K562 (cell line): ENCODE results near the gene USP20. TPM values are rescaled to one million over a fixed set of nuclear protein-coding genes. Genes with fewer than 3 reads are reported as not detected.

ENCODE experiments used
- ATF7 ChIP-seq: fragments of 450-650 bp; IDR thresholded peaks from 2 replicates; pipeline ENCODE4 v1.7.1; 2014; ENCODE audit warnings: mild to moderate bottlenecking, moderate library complexity
- BRD9 ChIP-seq: fragments of 450-650 bp; IDR thresholded peaks from 2 replicates; pipeline ENCODE4 v1.6.1; 2018; ENCODE audit warnings: low read depth; ENCODE audit not compliant: partially characterized antibody
- CREBBP ChIP-seq: IDR thresholded peaks from one replicate; pipeline ENCODE4 v1.6.1; 2012; ENCODE audit warnings: low read depth, mild to moderate bottlenecking, control low read depth, inconsistent platforms, low read length
- DNMT1 ChIP-seq: fragments of 450-650 bp; IDR thresholded peaks from 2 replicates; pipeline ENCODE4 v1.6.1; 2016; ENCODE audit warnings: antibody characterized with exemption, mild to moderate bottlenecking
- GTF2F1 ChIP-seq: IDR thresholded peaks from 2 replicates; pipeline ENCODE4 v1.6.1; 2011; ENCODE audit warnings: low read depth, low read length, improper control_type of control experiment
- HSF4 ChIP-seq: fragments of 250-450 bp; sonication (Bioruptor Pico); IDR thresholded peaks from 2 replicates; pipeline ENCODE4 v2.1.2; 2022; ENCODE audit warnings: mild to moderate bottlenecking, moderate library complexity, borderline replicate concordance
- MAZ ChIP-seq, 2 experiments: fragments of 450-650 bp in 1 of 2; sonication (generic) in 1 of 2; formaldehyde crosslinking; IDR thresholded peaks in 1 of 2; conservative IDR thresholded peaks in 1 of 2; 2 replicates each; pipeline versions ENCODE4 v1.4.0 to v1.5.0; 2020; ENCODE audit warnings: mild to moderate bottlenecking in 1 of 2, missing genetic modification reagents in 1 of 2
- MCM7 ChIP-seq, 2 experiments: fragments of 450-650 bp; IDR thresholded peaks; 2 replicates each; pipeline ENCODE4 v1.6.1; 2016 to 2018
- PHB2 ChIP-seq: fragments of 450-650 bp; IDR thresholded peaks from 2 replicates; pipeline ENCODE4 v1.6.1; 2017; ENCODE audit warnings: low read depth
- POLR3G ChIP-seq: IDR thresholded peaks from 2 replicates; pipeline ENCODE4 v1.6.1; 2011; ENCODE audit not compliant: insufficient read length, insufficient replicate concordance; ENCODE audit errors: extremely low read depth
- SIN3A ChIP-seq, 2 experiments: fragments of 150-350 bp in 1 of 2; IDR thresholded peaks; 2 replicates each; pipeline ENCODE4 v1.6.1; 2011 to 2016; ENCODE audit warnings: borderline replicate concordance in 2 of 2, low read depth in 2 of 2, low read length in 2 of 2, mild to moderate bottlenecking in 2 of 2, moderate library complexity in 2 of 2; ENCODE audit not compliant: control insufficient read depth in 1 of 2
- ZNF408 ChIP-seq: fragments of 250-450 bp; sonication (Bioruptor Pico); IDR thresholded peaks from 2 replicates; pipeline ENCODE4 v1.4.0; 2020; ENCODE audit warnings: low read depth, mild to moderate bottlenecking, moderate library complexity
- ZNF778 ChIP-seq: fragments of 450-650 bp; formaldehyde crosslinking; IDR thresholded peaks from 2 replicates; pipeline ENCODE4 v1.4.0; 2020; ENCODE audit warnings: mild to moderate bottlenecking, moderate library complexity
- polyA plus RNA-seq, 8 experiments: library from polyadenylated mRNA; depleted of rRNA in 4 of 8; stranded (reverse) in 5 of 8; unstranded in 3 of 8; fragments of >200 nt; fragmentation: Nextera tagmentation in 2 of 8; fragmentation: Illumina TruSeq in 1 of 8; extraction: Ambion mirVana in 2 of 8; extraction: Trizol in 1 of 8; gene quantifications; 2 replicates each; pipeline versions ENCODE4 v1.2.1 to v1.2.3, GENCODE V29; 2011 to 2014; ENCODE audit warnings: inconsistent platforms in 1 of 8, missing spikeins in 1 of 8
- total RNA-seq, 7 experiments: library from RNA; depleted of rRNA in 6 of 7; stranded (reverse); fragments of >200 nt in 6 of 7; fragmentation: Illumina TruSeq in 2 of 7; extraction: Trizol in 2 of 7; gene quantifications; 2 replicates each; pipeline versions ENCODE4 v1.2.1 to v1.2.3, GENCODE V29; 2011 to 2021; ENCODE audit warnings: low replicate concordance in 1 of 7
- TF ChIP-seq, protein P1 (sequence below), 2 experiments: fragments of 450-650 bp; IDR thresholded peaks; 2 replicates each; pipeline ENCODE4 v1.6.1; 2016; ENCODE audit warnings: mild to moderate bottlenecking in 2 of 2, borderline replicate concordance in 1 of 2, low read depth in 1 of 2, moderate library complexity in 1 of 2
- TF ChIP-seq, protein P2 (sequence below): fragments of 450-650 bp; IDR thresholded peaks from 2 replicates; pipeline ENCODE4 v1.6.1; 2018; ENCODE audit warnings: mild to moderate bottlenecking, low read depth; ENCODE audit not compliant: partially characterized antibody
- TF ChIP-seq, protein P3 (sequence below): fragments of 450-650 bp; IDR thresholded peaks from 2 replicates; pipeline ENCODE4 v1.6.1; 2016; ENCODE audit warnings: antibody characterized with exemption

USP20 gene
- total and polyA plus RNA-seq, 9 of the 15 experiments (the other 6 are each of a cell fraction or from before 2014, with no cell fraction given), result 1.9 to 136 (median 49.1) TPM

DNA sequence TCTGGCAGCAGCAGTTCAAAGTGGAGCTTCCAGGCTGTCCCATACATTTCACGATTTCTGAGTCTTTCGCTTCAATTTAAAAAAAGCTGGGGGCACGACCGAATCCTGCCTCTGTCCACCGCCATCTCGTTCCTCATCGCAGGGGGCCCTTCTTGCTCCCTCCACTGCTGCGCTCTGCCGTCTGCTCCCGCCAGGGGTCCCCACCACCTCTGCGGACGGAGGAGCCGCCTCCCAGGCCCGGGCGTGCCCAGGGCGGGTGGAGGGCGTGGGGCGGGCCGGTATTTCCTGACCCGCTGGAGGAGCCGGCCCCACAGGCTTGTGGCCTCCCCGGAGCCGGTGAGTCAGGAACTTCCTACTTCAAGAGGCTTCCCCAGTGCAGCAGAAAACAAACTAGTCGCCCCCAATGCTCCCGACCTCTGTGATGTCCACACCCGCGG lies 50.4 kb downstream of the USP20 start (continued):
- TF ChIP-seq, protein P1, sequence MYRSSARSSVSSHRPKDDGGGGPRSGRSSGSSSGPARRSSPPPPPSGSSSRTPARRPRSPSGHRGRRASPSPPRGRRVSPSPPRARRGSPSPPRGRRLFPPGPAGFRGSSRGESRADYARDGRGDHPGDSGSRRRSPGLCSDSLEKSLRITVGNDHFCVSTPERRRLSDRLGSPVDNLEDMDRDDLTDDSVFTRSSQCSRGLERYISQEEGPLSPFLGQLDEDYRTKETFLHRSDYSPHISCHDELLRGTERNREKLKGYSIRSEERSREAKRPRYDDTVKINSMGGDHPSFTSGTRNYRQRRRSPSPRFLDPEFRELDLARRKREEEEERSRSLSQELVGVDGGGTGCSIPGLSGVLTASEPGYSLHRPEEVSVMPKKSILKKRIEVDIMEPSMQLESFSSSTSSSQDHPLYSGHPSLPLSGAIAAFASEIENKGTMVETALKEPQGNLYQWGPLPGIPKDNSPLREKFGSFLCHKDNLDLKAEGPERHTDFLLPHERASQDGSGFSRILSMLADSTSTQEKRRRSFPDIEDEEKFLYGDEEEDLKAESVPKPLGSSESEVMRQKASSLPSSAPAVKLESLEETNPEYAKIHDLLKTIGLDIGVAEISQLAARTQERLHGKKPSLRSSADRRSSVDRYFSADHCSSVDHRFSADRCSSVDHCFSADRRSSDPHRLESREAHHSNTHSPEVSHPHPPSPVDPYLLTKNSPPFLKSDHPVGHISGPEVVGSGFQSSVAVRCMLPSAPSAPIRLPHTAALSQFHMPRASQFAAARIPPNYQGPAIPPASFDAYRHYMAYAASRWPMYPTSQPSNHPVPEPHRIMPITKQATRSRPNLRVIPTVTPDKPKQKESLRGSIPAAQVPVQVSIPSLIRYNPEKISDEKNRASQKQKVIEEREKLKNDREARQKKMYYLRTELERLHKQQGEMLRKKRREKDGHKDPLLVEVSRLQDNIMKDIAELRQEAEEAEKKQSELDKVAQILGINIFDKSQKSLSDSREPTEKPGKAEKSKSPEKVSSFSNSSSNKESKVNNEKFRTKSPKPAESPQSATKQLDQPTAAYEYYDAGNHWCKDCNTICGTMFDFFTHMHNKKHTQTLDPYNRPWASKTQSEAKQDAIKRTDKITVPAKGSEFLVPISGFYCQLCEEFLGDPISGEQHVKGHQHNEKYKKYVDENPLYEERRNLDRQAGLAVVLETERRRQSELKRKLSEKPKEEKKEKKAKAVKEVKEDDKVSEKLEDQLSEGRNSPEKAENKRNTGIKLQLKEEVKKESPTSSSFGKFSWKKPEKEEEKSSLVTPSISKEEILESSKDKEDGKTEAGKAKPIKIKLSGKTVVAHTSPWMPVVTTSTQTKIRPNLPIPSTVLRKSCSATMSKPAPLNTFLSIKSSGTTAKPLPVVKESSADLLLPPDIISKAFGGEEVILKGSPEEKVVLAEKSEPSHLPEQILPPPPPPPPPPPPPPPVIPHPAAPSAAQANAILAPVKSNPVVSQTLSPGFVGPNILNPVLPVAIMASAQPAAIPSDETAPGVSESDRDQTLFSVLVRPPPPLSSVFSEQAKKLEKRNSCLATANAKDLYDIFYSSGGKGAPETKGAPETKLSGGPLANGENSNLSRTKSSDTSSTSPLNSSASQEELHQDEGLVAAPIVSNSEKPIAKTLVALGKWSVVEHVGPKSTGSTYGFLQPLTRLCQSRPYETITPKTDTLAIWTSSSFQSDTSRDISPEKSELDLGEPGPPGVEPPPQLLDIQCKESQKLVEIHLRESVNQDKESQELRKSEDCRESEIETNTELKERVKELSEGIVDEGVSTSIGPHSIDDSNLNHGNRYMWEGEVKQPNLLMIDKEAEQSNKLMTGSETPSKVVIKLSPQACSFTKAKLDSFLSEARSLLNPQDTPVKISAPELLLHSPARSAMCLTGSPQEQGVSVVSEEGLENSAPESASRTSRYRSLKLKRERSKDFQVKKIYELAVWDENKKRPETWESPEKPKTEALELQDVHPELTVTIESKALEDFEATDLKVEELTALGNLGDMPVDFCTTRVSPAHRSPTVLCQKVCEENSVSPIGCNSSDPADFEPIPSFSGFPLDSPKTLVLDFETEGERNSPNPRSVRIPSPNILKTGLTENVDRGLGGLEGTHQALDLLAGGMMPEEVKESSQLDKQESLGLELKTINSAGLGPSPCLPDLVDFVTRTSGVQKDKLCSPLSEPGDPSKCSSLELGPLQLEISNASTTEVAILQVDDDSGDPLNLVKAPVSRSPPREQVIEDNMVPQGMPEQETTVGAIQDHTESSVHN (IDR thresholded peaks at IDR 0.05; ENCODE audit: borderline replicate concordance in 1 of 2, low read depth in 1 of 2), result no peak
- no peak for TF ChIP-seq ZNF778 (CRISPR knock-in tag)
- peak; percentile 21; the same call in 1 of the 2 replicates for TF ChIP-seq GTF2F1
- no peak for TF ChIP-seq HSF4
- peak in 1 of 2 experiments; percentile 24; a peak in 1 of 4 replicates for TF ChIP-seq SIN3A (IDR thresholded peaks at IDR 0.05; ENCODE audit: borderline replicate concordance in 2 of 2, control insufficient read depth in 1 of 2, low read depth in 2 of 2, low read length in 2 of 2)
- no peak for TF ChIP-seq ZNF408 (CRISPR knock-in tag)
- TF ChIP-seq POLR3G, result no peak
- no peak for TF ChIP-seq PHB2
- TF ChIP-seq DNMT1, result no peak
- TF ChIP-seq BRD9, result no peak
- TF ChIP-seq MCM7 (IDR thresholded peaks at IDR 0.05), result no peak
- TF ChIP-seq, protein P2, sequence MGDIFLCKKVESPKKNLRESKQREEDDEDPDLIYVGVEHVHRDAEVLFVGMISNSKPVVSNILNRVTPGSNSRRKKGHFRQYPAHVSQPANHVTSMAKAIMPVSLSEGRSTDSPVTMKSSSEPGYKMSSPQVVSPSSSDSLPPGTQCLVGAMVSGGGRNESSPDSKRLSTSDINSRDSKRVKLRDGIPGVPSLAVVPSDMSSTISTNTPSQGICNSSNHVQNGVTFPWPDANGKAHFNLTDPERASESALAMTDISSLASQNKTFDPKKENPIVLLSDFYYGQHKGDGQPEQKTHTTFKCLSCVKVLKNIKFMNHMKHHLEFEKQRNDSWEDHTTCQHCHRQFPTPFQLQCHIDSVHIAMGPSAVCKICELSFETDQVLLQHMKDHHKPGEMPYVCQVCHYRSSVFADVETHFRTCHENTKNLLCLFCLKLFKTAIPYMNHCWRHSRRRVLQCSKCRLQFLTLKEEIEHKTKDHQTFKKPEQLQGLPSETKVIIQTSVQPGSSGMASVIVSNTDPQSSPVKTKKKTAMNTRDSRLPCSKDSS, result no peak
- TF ChIP-seq ATF7, result no peak
- peak in 1 of 2 experiments; percentile 98; a peak in 2 of 4 replicates for TF ChIP-seq MAZ (CRISPR knock-in tag; conservative IDR thresholded peaks at IDR 0.05 in 1 of 2, IDR thresholded peaks at IDR 0.05 in 1 of 2)
- no peak for TF ChIP-seq CREBBP
- TF ChIP-seq, protein P3, sequence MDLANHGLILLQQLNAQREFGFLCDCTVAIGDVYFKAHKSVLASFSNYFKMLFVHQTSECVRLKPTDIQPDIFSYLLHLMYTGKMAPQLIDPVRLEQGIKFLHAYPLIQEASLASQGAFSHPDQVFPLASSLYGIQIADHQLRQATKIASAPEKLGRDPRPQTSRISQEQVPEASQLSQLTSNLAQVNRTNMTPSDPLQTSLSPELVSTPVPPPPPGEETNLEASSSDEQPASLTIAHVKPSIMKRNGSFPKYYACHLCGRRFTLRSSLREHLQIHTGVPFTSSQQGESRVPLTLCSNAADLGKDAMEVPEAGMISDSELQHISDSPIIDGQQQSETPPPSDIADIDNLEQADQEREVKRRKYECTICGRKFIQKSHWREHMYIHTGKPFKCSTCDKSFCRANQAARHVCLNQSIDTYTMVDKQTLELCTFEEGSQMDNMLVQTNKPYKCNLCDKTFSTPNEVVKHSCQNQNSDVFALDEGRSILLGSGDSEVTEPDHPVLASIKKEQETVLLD, result no peak
